Fibroblast of mammary gland (primary cell): ENCODE results near the gene FZD7.

ENCODE experiments used
- DNase-seq: peaks from one replicate; pipeline ENCODE4 v3.0.0-alpha.2; 2010; ENCODE audit warnings: low read depth
- H3K4me3 ChIP-seq: 2 replicates; pipeline ENCODE4 v1.5.1; 2011; ENCODE audit warnings: low read depth, mild to moderate bottlenecking, low read length, moderate library complexity; ENCODE audit not compliant: control insufficient read depth
- CTCF ChIP-seq: conservative IDR thresholded peaks from 2 replicates; pipeline ENCODE4 v1.5.1; 2011; ENCODE audit warnings: low read depth, low read length, inconsistent platforms; ENCODE audit not compliant: control insufficient read depth, insufficient read depth

The FZD7 gene

GRCh38 chr2:202001826-202002225 lies 31.8 kb upstream of the FZD7 start:
- H3K4me3 ChIP-seq = no peak overlapping the region
- DNase-seq = no peak
- TF ChIP-seq CTCF = no peak

GRCh38 chr2:202002381-202002780 lies 31.3 kb upstream of the FZD7 start:
- DNase-seq = no peak
- TF ChIP-seq CTCF = no peak
- no peak overlapping the region for H3K4me3 ChIP-seq

GRCh38 chr2:202005272-202005887 lies 28.3 kb upstream of the FZD7 start:
- no peak for TF ChIP-seq CTCF
- H3K4me3 ChIP-seq = no peak overlapping the region
- no peak for DNase-seq

GRCh38 chr2:202006301-202006700 lies 27.4 kb upstream of the FZD7 start:
- no peak for DNase-seq
- no peak for TF ChIP-seq CTCF
- no peak overlapping the region for H3K4me3 ChIP-seq

- DNase-seq = peak; percentile 17
- no peak for TF ChIP-seq CTCF
These were observed 26.4 kb upstream of the FZD7 start for GRCh38 chr2:202007015-202007982.

GRCh38 chr2:202007983-202008354 lies 25.7 kb upstream of the FZD7 start:
- DNase-seq = no peak
- H3K4me3 ChIP-seq = no peak overlapping the region
- TF ChIP-seq CTCF = no peak

More at GRCh38 chr2:202007015-202007982, 26.4 kb upstream of the FZD7 start:
- no peak overlapping the region for H3K4me3 ChIP-seq
